Activated CD4-positive, alpha-beta T cell treated with anti-CD3 and anti-CD28 coated beads for 48 hours (primary cell): Measurements from ENCODE around the gene DEFB132.
"Not testable (repeated sequence)": the region's sequence is repeated elsewhere in the genome, so short reads cannot be mapped to it uniquely, and the experiment has no call there.

ENCODE experiments used
- DNase-seq: peaks from one replicate; pipeline ENCODE4 v3.0.0-alpha.2; 2020

Gene DEFB132, protein sequence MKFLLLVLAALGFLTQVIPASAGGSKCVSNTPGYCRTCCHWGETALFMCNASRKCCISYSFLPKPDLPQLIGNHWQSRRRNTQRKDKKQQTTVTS

DNA sequence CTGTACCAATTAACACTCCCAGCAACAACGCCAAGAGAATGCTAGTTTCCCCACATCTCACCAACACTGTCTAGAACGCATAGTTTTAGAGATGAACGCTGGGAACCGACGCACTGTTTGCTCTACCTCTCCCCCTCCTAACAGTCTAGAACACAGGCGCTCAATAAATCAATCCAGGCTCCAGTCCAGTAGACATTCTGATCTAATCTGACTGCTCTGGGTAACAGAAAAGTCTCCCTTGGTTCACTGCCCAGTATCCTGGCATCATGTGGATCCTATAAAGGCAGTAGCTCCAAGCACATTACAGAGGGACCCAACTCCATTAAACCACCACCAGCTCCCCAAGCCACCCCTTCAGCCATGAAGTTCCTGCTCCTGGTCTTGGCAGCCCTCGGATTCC lies at the start of gene DEFB132:
DEFB132 (plus strand) TSS at position 306 of the 400 bp plus-strand sequence; CDS start at position 361, 55 bp downstream.
- DNase-seq: no peak

DNA sequence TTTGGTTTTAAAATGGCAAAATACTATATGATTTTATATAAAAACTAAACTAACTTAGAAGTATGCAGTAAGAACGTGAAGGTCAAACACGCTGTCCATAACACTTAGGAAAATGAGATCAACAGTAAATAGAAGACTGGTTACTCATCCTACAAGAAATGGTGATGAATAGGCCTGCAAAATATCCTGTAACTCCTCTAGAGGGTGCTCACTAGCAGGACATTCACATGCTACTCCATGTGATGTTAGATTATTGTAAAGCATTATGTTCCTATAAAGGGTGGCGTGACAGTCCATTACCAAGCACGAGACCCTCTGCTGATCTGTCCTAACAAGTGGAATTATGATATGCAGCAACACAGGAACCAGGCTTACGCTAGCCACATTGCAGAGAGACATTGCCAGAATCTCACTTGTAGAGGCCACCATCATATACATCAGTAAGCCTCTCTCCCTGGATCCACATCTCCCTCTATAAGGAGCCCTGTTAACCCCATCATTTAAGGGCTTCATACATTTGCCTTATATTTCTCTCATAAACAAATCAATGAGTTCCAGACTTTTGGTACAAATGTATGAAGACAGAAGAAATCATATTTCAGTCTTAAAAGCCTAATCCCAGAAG lies 48.5 kb upstream of the DEFB132 start:
- DNase-seq: peak; percentile 7

DNA sequence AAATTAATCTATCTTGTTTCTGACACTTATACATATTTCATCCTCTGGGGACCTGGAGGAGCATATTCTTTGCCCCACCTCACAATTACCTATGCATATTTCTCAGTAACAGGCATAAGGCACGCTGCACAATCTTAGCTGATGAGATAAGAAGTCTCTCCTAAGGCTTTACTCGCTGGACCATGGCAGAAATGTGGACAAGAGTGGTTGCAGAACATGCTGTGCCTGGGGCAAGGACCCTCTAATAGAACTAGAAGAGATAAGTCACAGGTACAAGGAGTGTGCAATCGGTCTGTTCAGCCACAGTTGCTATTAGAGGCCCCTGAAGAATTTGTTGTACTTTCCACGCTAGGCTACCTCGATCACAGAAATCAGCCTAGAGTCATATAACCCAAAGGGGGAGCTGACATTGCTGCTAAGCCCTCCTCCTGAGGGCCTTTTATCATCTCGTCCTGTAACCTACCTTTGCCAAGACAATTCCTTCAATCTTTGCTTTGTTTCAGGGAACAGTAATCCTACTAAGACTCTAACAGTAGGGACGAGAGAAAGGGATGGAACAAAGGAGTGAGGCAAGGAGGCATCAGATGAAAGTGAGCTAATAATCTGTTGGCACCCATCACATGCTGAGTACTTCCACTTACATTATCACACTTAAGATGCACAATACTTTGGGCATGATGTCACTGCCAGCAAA lies 46.6 kb upstream of the DEFB132 start:
- no peak for DNase-seq

DNA sequence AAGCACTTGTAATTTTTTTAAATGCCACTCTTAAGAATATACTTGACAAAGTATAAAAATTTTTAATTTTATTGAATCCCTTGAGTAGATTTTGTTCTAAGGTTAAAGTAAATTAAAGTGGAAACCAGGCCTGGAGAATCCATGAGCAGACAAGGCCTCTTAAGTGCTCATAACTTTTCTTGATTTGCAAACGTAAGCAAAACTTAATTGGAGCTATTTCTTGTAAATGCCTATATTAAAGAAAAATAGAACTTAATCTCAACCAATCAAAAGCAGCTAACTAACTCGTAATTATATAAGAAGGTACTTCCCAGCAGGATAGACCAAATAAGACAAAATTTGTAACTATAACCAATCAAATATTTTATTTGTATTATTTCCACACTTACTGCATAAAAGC lies 43.1 kb upstream of the DEFB132 start:
- DNase-seq: no peak

GRCh38 chr20:215796-216195 lies 41.7 kb upstream of the DEFB132 start:
- no peak for DNase-seq

GRCh38 chr20:217266-217665 lies 40.3 kb upstream of the DEFB132 start:
- DNase-seq: no peak

GRCh38 chr20:219290-220115 lies 38.0 kb upstream of the DEFB132 start:
- DNase-seq: peak; percentile 7

- DNase-seq: no peak
Measured at GRCh38 chr20:221258-221830, 36.2 kb upstream of the DEFB132 start.

DNA sequence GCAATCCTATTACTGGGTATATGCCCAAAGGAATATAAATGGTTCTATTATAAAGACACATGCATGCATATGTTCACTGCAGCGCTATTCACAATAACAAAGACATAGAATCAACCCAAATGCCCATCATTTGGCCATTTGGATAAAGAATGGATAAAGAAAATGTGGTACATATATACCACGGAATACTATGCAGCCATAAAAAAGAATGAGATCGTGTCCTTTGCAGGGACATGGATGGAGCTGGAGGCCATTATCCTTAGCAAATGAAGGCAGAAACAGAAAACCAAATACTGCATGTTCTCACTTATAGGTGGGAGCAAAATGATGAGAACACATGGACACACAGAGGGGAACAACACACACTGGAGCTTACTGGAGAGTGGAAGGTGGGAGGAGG lies 31.6 kb upstream of the DEFB132 start:
- not testable (repeated sequence) for DNase-seq

- no peak for DNase-seq
Measured at GRCh38 chr20:226958-227357, 30.6 kb upstream of the DEFB132 start, which contains the start of gene DEFB129. DEFB129 (plus strand) TSS chr20:227258; CDS start chr20:227289, 31 bp downstream.

- DNase-seq: no peak
Measured at GRCh38 chr20:227439-228105, 30.0 kb upstream of the DEFB132 start.

GRCh38 chr20:235891-236290 lies 21.6 kb upstream of the DEFB132 start:
- no peak for DNase-seq

DNA sequence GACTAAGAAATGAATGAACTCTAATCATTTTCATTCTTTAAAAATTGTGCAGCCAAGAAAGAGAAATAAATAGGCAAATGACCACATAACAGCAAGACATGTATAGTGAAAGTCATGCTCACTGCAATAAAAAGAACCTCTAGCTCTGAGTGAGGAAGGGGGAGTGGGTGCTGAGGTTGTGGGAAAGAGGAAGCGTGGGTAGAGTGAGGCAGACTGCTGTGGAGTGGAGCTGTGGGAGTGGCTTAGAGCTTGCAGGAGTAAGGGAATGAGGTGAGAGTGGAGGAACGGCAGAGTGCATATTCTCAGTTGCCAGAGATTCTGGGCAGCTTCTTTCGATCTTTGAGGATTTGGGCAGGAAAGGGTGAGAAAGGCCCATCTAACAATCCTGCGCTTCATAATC lies 20.0 kb upstream of the DEFB132 start:
- peak; percentile 49 for DNase-seq

DNA sequence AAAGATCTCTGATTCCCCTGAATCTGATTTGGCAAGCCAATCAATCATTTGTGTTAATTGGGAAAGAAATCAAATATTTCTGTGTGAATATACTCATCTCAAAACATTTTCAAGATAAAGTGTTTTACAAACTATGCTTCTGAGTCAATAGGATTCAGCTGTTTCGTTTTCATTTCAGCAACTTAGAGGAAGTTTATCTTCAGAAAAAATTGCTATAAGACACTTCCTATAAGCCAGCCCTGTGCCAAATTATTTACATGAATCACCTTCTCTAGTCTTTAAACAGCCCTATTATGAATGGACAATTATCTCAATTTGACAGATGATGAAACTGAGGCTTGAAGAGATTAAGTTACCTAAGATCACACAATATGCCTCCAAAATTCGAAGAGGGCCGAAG lies 19.6 kb upstream of the DEFB132 start:
- DNase-seq: no peak

DNA sequence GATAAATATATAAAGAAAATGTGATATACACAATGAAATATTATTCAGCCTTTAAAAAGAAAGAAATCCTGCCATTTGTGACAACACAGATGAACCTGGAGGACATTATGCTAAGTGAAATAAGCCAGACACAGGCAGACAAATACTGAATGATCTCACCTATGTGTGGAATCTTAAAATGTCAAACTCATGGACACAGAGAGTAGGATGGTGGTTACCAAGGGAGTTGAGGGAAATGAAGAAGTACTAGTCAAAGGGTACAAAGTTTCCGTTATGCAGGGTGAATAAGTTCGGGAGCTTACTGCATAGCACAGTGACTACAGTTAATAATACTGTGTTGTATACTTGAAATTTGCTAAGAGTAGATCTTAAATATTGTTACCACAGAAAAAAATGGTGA lies 14.6 kb upstream of the DEFB132 start:
- DNase-seq: no peak

DNA sequence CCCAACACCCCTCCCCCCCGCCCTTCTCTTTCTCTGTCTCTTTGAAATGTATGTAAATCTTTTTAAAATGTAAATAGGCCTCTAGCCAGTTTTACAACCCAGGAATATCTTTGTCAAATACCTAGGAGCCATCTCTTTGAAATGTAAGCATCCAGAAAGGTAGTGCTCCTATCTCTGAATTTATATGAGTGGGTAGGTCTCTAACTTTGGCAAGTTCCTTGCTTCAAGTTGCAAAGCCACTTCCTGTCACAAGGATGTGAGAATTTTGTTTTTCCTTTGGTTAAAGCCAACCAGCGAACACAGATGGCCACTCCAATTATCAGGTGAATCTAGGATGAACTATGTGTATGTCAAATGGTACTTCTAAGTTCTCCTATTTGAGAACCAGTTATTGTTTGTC lies 6.2 kb upstream of the DEFB132 start:
- no peak for DNase-seq

DNA sequence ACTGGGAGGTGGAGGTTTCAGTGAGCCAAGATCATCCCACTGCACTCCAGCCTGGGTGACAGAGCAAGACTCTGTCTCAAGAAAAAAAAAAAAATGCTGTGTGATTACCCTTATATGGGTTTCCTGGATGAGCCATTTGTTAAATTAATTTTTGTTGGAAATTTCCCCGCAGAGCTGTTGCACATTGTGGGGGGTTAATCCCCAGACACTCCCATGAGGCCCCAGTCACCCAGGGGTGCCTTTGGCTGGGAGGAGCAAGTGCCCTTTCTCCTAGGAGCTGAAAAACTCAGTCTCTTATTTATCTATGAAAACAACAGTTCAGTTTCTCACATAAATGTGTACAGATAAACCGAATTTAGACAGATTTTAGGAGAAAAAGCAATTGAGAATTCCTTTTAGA lies 4.7 kb upstream of the DEFB132 start:
- no peak for DNase-seq

GRCh38 chr20:253447-253846 lies 4.1 kb upstream of the DEFB132 start:
- DNase-seq: not testable (repeated sequence)

DNA sequence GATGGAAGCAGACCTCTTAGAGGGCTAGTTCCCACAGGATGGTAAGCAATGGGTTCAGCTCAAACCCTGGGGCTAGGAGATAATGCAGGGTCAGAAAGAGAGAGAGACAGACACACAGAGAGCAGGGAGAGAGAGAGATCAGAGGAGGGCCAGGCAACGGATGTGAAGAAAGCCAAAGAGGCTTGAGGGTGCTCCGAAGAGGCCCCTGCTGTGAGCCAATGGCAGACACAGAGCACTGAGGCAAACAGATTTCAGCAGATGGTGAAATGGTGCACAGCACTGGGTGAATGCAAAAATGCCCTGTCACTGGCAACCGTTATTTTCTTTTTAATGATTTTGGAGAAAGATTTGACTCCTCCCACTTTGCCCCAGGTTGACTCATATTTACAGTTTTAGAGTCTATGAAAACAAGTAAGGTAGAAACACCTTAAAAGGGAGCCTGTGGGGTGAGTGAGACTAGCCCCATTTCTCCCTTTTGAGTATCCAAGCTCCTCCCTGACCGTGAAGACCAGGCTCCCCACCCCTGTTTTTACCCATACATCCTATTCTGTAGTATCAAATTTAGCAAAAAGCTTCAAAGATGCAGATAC lies 840 bp downstream of the DEFB132 start:
- DNase-seq: peak; percentile 6

DNA sequence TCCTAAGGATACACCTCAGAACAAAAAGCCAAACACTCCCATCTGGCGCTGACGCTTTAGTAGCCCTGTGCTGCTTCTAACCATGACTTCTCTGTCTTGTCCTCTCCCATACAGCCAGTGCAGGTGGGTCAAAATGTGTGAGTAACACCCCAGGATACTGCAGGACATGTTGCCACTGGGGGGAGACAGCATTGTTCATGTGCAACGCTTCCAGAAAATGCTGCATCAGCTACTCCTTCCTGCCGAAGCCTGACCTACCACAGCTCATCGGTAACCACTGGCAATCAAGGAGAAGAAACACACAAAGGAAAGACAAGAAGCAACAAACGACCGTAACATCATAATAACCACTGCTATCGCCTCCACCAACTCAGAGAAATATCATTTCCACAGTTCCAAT lies 1.4 kb downstream of the DEFB132 start:
- peak; percentile 15 for DNase-seq

GRCh38 chr20:259981-260380 lies 2.5 kb downstream of the DEFB132 start:
- DNase-seq: no peak

- DNase-seq: no peak
Measured at GRCh38 chr20:263701-264100, 6.2 kb downstream of the DEFB132 start.
